GM19395 (cell line): ENCODE data around the gene ST6GALNAC6.
"Not testable (repeated sequence)": the region's sequence is repeated elsewhere in the genome, so short reads cannot be mapped to it uniquely, and the experiment has no call there.

Source experiments
- ATAC-seq: cut with Tn5 transposase; IDR thresholded peaks from one replicate; pipeline ENCODE4 v1.9.1; 2021; ENCODE audit warnings: mild to moderate bottlenecking, moderate library complexity; ENCODE audit not compliant: unreplicated experiment

ST6GALNAC6 gene

GRCh38 chr9:127876026-127876763 is 23.2 kb downstream of the ST6GALNAC6 start:
- ATAC-seq, result no peak

GRCh38 chr9:127875306-127875966 is 24.0 kb downstream of the ST6GALNAC6 start:
- no peak for ATAC-seq

- ATAC-seq, result no peak
Observed at GRCh38 chr9:127874301-127875221, 24.8 kb downstream of the ST6GALNAC6 start.

GRCh38 chr9:127873886-127874285 is 25.5 kb downstream of the ST6GALNAC6 start:
- ATAC-seq, result no peak

DNA sequence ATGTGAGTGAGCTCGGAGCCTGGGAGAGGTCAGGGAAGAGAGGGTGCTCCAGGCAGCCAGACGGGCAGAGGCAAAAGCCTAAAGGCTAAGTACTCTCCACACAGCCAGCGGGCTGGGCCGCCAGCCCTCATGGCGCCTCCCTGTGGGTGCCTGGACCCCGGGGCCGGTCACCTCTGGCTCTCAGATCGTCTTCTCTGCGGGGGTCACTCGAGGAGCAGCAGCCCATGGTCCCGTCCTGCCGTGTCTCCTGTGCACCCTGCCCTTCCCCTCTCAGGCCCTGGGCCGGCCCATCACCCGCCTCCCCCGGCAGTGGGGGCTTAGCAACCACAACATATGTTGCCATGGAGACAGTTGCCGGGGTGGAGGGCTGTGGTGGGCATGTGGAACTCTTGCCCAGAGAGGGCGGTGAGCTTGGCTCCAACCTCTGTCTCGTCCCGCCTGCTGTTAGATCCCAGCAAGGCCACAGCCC is 26.1 kb downstream of the ST6GALNAC6 start:
- no peak for ATAC-seq

GRCh38 chr9:127872369-127873222 is 26.8 kb downstream of the ST6GALNAC6 start:
- no peak for ATAC-seq

DNA sequence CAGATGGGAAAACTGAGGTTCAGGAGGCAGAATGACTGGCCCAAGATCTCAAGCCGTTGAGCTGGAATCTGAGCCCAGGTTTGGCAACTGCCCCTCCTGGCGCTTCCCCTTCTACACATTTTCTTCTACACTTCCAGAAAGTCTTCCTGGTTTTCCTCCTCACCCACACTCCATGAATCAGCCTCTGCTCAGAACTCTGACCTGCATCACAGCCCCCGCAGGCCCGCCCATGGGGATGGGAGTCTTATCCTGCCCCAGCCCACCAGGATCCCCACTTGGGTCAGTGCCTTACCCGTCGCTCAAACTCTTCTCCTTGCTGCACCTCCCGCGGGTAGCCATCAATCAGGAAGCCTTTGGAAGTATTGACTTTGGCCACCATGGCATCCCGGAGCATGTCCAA is 27.9 kb downstream of the ST6GALNAC6 start:
- no peak for ATAC-seq

GRCh38 chr9:127870887-127871286 is 28.5 kb downstream of the ST6GALNAC6 start:
- ATAC-seq, result no peak

DNA sequence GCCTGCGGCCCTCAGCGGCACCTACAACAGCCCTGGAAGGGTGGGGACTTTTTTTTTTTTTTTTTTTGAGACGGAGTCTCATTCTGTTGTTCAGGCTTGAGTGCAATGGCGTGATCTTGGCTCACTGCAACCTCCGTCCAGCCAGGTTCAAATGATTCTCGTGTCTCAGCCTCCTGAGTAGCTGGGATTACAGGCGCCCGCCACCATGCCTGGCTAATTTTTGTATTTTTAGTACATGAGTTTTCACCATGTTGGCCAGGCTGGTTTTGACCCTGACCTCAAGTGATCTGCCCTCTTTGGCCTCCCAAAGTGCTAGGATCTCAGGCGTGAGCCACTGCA is 29.3 kb downstream of the ST6GALNAC6 start:
- ATAC-seq, result not testable (repeated sequence)

- no peak for ATAC-seq
Observed at GRCh38 chr9:127869310-127870152, 29.9 kb downstream of the ST6GALNAC6 start.

GRCh38 chr9:127868278-127868902 is 31.0 kb downstream of the ST6GALNAC6 start:
- ATAC-seq, result no peak

DNA sequence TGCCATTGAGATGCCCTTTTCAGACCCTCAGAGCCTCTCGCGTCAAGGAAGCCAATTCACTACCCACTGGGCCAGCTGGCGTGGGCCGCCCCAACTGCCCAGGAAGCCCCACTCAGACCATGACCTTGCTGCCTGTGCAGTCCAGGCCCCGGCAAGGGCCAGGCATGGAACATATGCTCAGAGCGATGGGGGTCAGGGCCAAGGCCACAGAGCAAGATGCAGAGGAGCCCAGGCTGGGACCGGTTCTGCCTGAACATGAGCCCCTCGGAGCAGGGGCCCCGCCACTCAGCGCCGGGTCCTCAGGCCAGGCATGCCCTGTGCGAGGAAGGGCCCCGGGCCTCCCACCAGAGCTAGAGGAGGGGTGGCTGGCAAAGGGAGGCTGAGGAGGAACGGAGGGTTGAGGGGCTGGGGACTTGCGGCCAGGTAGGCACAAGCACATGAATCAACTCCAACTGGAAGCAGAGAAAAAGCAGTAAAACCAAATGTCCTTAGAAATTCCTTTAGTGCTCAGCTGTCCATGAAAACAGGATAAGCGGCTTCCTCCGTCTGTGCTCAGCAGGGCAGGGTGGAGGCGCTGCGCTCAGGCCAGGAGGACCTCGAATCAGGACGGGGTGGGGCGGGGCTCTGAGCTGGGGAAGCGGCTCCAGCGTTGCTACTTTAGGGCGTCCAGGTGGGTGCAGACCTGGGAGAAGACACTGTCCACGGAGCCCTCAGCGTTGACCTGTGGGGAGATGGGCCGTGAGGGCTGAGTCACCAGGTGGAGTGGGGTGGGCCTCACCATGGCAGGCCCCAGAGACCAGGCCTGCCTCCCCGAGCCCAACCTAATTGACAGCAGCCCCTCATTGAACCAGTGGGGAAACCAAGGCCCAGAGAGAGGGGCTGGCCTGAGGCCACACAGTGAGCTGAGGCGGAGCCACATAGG is 31.8 kb downstream of the ST6GALNAC6 start:
- no peak for ATAC-seq

- ATAC-seq, result no peak
Observed at GRCh38 chr9:127866535-127866934, 32.9 kb downstream of the ST6GALNAC6 start.

GRCh38 chr9:127865645-127866464 is 33.5 kb downstream of the ST6GALNAC6 start:
- no peak for ATAC-seq

GRCh38 chr9:127863191-127863621 is 36.2 kb downstream of the ST6GALNAC6 start:
- ATAC-seq, result no peak

- no peak for ATAC-seq
Observed at GRCh38 chr9:127862075-127863011, 37.1 kb downstream of the ST6GALNAC6 start.
